ENCODE results near the gene DSTN. TPM values are rescaled to one million over a fixed set of nuclear protein-coding genes. Genes with fewer than 3 reads are reported as not detected.

The DSTN gene
- total and polyA plus RNA-seq, 2 donors (not counting 1 experiment from before 2014, with no cell fraction given): 6.6 to 13.4 TPM

- no peaks in the 10 kb centered on the region for H4K20me1 ChIP-seq (ENCODE audit: control insufficient read depth, insufficient read depth, low read length, poor library complexity, severe bottlenecking)
- no peaks in the 10 kb centered on the region for H3K27me3 ChIP-seq (replicated peaks in 1 of 4; ENCODE audit: control extremely low read depth in 1 of 4, control insufficient read depth in 3 of 4, insufficient read depth in 4 of 4, low read length in 3 of 4)
- no peak overlapping the region for H3K4me3 ChIP-seq (ENCODE audit: control extremely low read depth in 1 of 5, extremely low read depth in 1 of 5, insufficient read depth in 1 of 5, low read depth in 2 of 5, low read length in 4 of 5)
- TF ChIP-seq EZH2 (IDR thresholded peaks at IDR 0.05; ENCODE audit: borderline replicate concordance, insufficient read depth, low read depth, low read length, poor library complexity, severe bottlenecking) (no peak), CTCF (IDR thresholded peaks at IDR 0.05) (no peak)
- no peaks in the 10 kb centered on the region for H3K9me3 ChIP-seq (ENCODE audit: control extremely low read depth in 1 of 3, control insufficient read depth in 2 of 3, insufficient read depth in 1 of 3, low read length in 2 of 3)
- peaks cover 7 to 12% of the 10 kb centered on the region in 2 donors for H3K4me1 ChIP-seq (ENCODE audit: control insufficient read depth in 2 of 2, insufficient read depth in 2 of 2, low read length in 2 of 2)
- no peak overlapping the region for H3K9ac ChIP-seq (ENCODE audit: low read length)
- H3K36me3 ChIP-seq (replicated peaks in 1 of 2; ENCODE audit: control extremely low read depth in 1 of 2, control insufficient read depth in 1 of 2, extremely low read depth in 1 of 2, insufficient read depth in 2 of 2, low read length in 1 of 2): peaks cover 0 to 42% of the 10 kb centered on the region in 2 experiments
- no peaks in the 10 kb centered on the region for H3K27me3 Mint-ChIP-seq
- H3K4me2 ChIP-seq (replicated peaks; ENCODE audit: low read depth, low read length, poor library complexity, severe bottlenecking): no peak overlapping the region
- 95% methylated on average over 5 of the region's 6 CpGs for WGBS (ENCODE audit: insufficient coverage)
- no peaks in the 10 kb centered on the region for H3K79me2 ChIP-seq (ENCODE audit: control insufficient read depth, insufficient read depth, low read length)
- H3K9me3 Mint-ChIP-seq (ENCODE audit: insufficient read depth): no peaks in the 10 kb centered on the region
- no peak overlapping the region for H3K27ac ChIP-seq (ENCODE audit: low read length in 2 of 2)
- H3K4me1 Mint-ChIP-seq: peaks cover 10% of the 10 kb centered on the region
- CTCF ChIA-PET: no interaction called here
- ATAC-seq (ENCODE audit: low read depth): no peak
- POLR2A ChIA-PET: no interaction called here
- no peak overlapping the region for H3K4me3 Mint-ChIP-seq
- intact Hi-C loops (cut with micrococcal nuclease): no loop called here
- DNase-seq: no peak
- no peak overlapping the region for H2AFZ ChIP-seq (ENCODE audit: insufficient read depth, low read depth, low read length, poor library complexity, severe bottlenecking)
- H3K27ac Mint-ChIP-seq: no peak overlapping the region
Measured at GRCh38 chr20:17630806-17631195, 60.9 kb downstream of the DSTN start.

GRCh38 chr20:17631576-17632319, 61.9 kb downstream of the DSTN start:
- no peak overlapping the region for H3K9ac ChIP-seq (ENCODE audit: low read length)
- peaks cover 0 to 37% of the 10 kb centered on the region in 2 experiments for H3K36me3 ChIP-seq (replicated peaks in 1 of 2; ENCODE audit: control extremely low read depth in 1 of 2, control insufficient read depth in 1 of 2, extremely low read depth in 1 of 2, insufficient read depth in 2 of 2, low read length in 1 of 2)
- no peak overlapping the region for H3K4me3 ChIP-seq (ENCODE audit: control extremely low read depth in 1 of 5, extremely low read depth in 1 of 5, insufficient read depth in 1 of 5, low read depth in 2 of 5, low read length in 4 of 5)
- no peaks in the 10 kb centered on the region for H3K27me3 Mint-ChIP-seq
- no peak overlapping the region for H3K4me3 Mint-ChIP-seq
- no peak overlapping the region for H3K4me2 ChIP-seq (replicated peaks; ENCODE audit: low read depth, low read length, poor library complexity, severe bottlenecking)
- ATAC-seq (ENCODE audit: low read depth) (no peak), DNase-seq (no peak)
- no peaks in the 10 kb centered on the region for H3K27me3 ChIP-seq (replicated peaks in 1 of 4; ENCODE audit: control extremely low read depth in 1 of 4, control insufficient read depth in 3 of 4, insufficient read depth in 4 of 4, low read length in 3 of 4)
- no peak overlapping the region for H2AFZ ChIP-seq (ENCODE audit: insufficient read depth, low read depth, low read length, poor library complexity, severe bottlenecking)
- H3K79me2 ChIP-seq (ENCODE audit: control insufficient read depth, insufficient read depth, low read length): no peaks in the 10 kb centered on the region
- no peaks in the 10 kb centered on the region for H3K9me3 Mint-ChIP-seq (ENCODE audit: insufficient read depth)
- H3K4me1 Mint-ChIP-seq: peaks cover 16% of the 10 kb centered on the region
- H3K9me3 ChIP-seq (ENCODE audit: control extremely low read depth in 1 of 3, control insufficient read depth in 2 of 3, insufficient read depth in 1 of 3, low read length in 2 of 3): no peaks in the 10 kb centered on the region
- H3K4me1 ChIP-seq (ENCODE audit: control insufficient read depth in 2 of 2, insufficient read depth in 2 of 2, low read length in 2 of 2): peaks cover 7 to 22% of the 10 kb centered on the region in 2 donors
- WGBS (ENCODE audit: insufficient coverage): 96% methylated on average over 7 of the region's 9 CpGs
- intact Hi-C loops (cut with micrococcal nuclease): no loop called here
- no peak for TF ChIP-seq EZH2 (IDR thresholded peaks at IDR 0.05; ENCODE audit: borderline replicate concordance, insufficient read depth, low read depth, low read length, poor library complexity, severe bottlenecking)
- no peak for TF ChIP-seq CTCF (IDR thresholded peaks at IDR 0.05)
- POLR2A ChIA-PET: no interaction called here
- H3K27ac ChIP-seq (ENCODE audit: low read length in 2 of 2): no peak overlapping the region
- CTCF ChIA-PET: no interaction called here
- H3K27ac Mint-ChIP-seq: no peak overlapping the region
- H4K20me1 ChIP-seq (ENCODE audit: control insufficient read depth, insufficient read depth, low read length, poor library complexity, severe bottlenecking): no peaks in the 10 kb centered on the region

Data from B cell (primary cell).